ENCODE results near the gene OR5AN1. TPM values are rescaled to one million over a fixed set of nuclear protein-coding genes. Genes with fewer than 3 reads are reported as not detected.

OR5AN1 gene
- total and polyA plus RNA-seq, 2 donors (not counting 1 experiment from before 2014, with no cell fraction given): not detected

- Mint-ChIP-seq H3K4me3 (no peak overlapping the region), H3K4me1 (no peaks in the 10 kb centered on the region), H3K27me3 (peaks cover 18% of the 10 kb centered on the region), H3K27ac (no peak overlapping the region), H3K9me3 (ENCODE audit: insufficient read depth) (peaks cover 2% of the 10 kb centered on the region)
- Histone ChIP-seq H3K79me2 (ENCODE audit: control insufficient read depth, insufficient read depth, low read length) (no peaks in the 10 kb centered on the region), H2AFZ (ENCODE audit: insufficient read depth, low read depth, low read length, poor library complexity, severe bottlenecking) (no peak overlapping the region), H3K27me3 (replicated peaks in 1 of 4; ENCODE audit: control extremely low read depth in 1 of 4, control insufficient read depth in 3 of 4, insufficient read depth in 4 of 4, low read length in 3 of 4) (peaks cover 0 to 5% (median 2%) of the 10 kb centered on the region in 4 experiments), H3K4me2 (replicated peaks; ENCODE audit: low read depth, low read length, poor library complexity, severe bottlenecking) (no peak overlapping the region), H3K4me3 (ENCODE audit: control extremely low read depth in 1 of 5, extremely low read depth in 1 of 5, insufficient read depth in 1 of 5, low read depth in 2 of 5, low read length in 4 of 5) (no peak overlapping the region), H3K27ac (ENCODE audit: low read length in 2 of 2) (no peak overlapping the region), H3K4me1 (ENCODE audit: control insufficient read depth in 2 of 2, insufficient read depth in 2 of 2, low read length in 2 of 2) (no peaks in the 10 kb centered on the region), H3K36me3 (replicated peaks in 1 of 2; ENCODE audit: control extremely low read depth in 1 of 2, control insufficient read depth in 1 of 2, extremely low read depth in 1 of 2, insufficient read depth in 2 of 2, low read length in 1 of 2) (no peaks in the 10 kb centered on the region), H4K20me1 (ENCODE audit: control insufficient read depth, insufficient read depth, low read length, poor library complexity, severe bottlenecking) (no peaks in the 10 kb centered on the region), H3K9me3 (ENCODE audit: control extremely low read depth in 1 of 3, control insufficient read depth in 2 of 3, insufficient read depth in 1 of 3, low read length in 2 of 3) (peaks cover 0 to 6% (median 0%) of the 10 kb centered on the region in 3 donors), H3K9ac (ENCODE audit: low read length) (no peak overlapping the region)
- TF ChIP-seq CTCF (IDR thresholded peaks at IDR 0.05) (no peak), EZH2 (IDR thresholded peaks at IDR 0.05; ENCODE audit: borderline replicate concordance, insufficient read depth, low read depth, low read length, poor library complexity, severe bottlenecking) (no peak)
- CTCF ChIA-PET: no interaction called here
- POLR2A ChIA-PET: no interaction called here
- ATAC-seq (ENCODE audit: low read depth) (no peak), DNase-seq (no peak)
- intact Hi-C loops (cut with micrococcal nuclease): no loop called here
These were observed 675 bp upstream of the OR5AN1 start for GRCh38 chr11:59358020-59358419.

GRCh38 chr11:59365232-59366018 is 6.7 kb downstream of the OR5AN1 start:
- H3K4me1 ChIP-seq (ENCODE audit: control insufficient read depth in 2 of 2, insufficient read depth in 2 of 2, low read length in 2 of 2): peaks cover 19 to 20% of the 10 kb centered on the region in 2 donors
- Mint-ChIP-seq H3K9me3 (ENCODE audit: insufficient read depth) (peaks cover 6% of the 10 kb centered on the region), H3K27me3 (no peaks in the 10 kb centered on the region), H3K4me3 (no peak overlapping the region), H3K27ac (no peak overlapping the region), H3K4me1 (peaks cover 21% of the 10 kb centered on the region)
- H3K9me3 ChIP-seq (ENCODE audit: control extremely low read depth in 1 of 3, control insufficient read depth in 2 of 3, insufficient read depth in 1 of 3, low read length in 2 of 3): peaks cover 0 to 4% (median 3%) of the 10 kb centered on the region in 3 donors
- no peaks in the 10 kb centered on the region for H4K20me1 ChIP-seq (ENCODE audit: control insufficient read depth, insufficient read depth, low read length, poor library complexity, severe bottlenecking)
- H3K79me2 ChIP-seq (ENCODE audit: control insufficient read depth, insufficient read depth, low read length): no peaks in the 10 kb centered on the region
- no peak overlapping the region for H3K9ac ChIP-seq (ENCODE audit: low read length)
- CTCF ChIA-PET: no interaction called here
- no peak for ATAC-seq (ENCODE audit: low read depth)
- no peak for DNase-seq
- no peak overlapping the region for H3K4me3 ChIP-seq (ENCODE audit: control extremely low read depth in 1 of 5, extremely low read depth in 1 of 5, insufficient read depth in 1 of 5, low read depth in 2 of 5, low read length in 4 of 5)
- H2AFZ ChIP-seq (ENCODE audit: insufficient read depth, low read depth, low read length, poor library complexity, severe bottlenecking): no peak overlapping the region
- no peak overlapping the region for H3K27ac ChIP-seq (ENCODE audit: low read length in 2 of 2)
- POLR2A ChIA-PET: no interaction called here
- H3K36me3 ChIP-seq (replicated peaks in 1 of 2; ENCODE audit: control extremely low read depth in 1 of 2, control insufficient read depth in 1 of 2, extremely low read depth in 1 of 2, insufficient read depth in 2 of 2, low read length in 1 of 2): no peaks in the 10 kb centered on the region
- intact Hi-C loops (cut with micrococcal nuclease): no loop called here
- H3K4me2 ChIP-seq (replicated peaks; ENCODE audit: low read depth, low read length, poor library complexity, severe bottlenecking): no peak overlapping the region
- no peak for TF ChIP-seq EZH2 (IDR thresholded peaks at IDR 0.05; ENCODE audit: borderline replicate concordance, insufficient read depth, low read depth, low read length, poor library complexity, severe bottlenecking)
- TF ChIP-seq CTCF (IDR thresholded peaks at IDR 0.05): no peak
- no peaks in the 10 kb centered on the region for H3K27me3 ChIP-seq (replicated peaks in 1 of 4; ENCODE audit: control extremely low read depth in 1 of 4, control insufficient read depth in 3 of 4, insufficient read depth in 4 of 4, low read length in 3 of 4)
